Neural progenitor cell (in vitro differentiated cells): Measurements from ENCODE around the gene SART1. TPM values are rescaled to one million over a fixed set of nuclear protein-coding genes. Genes with fewer than 3 reads are reported as not detected.

Experiments
- DNase-seq: peaks from one replicate; pipeline ENCODE4 v3.0.0-alpha.2; 2016; ENCODE audit warnings: low spot score
- H2AFZ ChIP-seq: fragments of 200-600 bp; sonication (generic); replicated peaks from 2 replicates; pipeline ENCODE4 v1.6.1; 2016; ENCODE audit warnings: antibody characterized with exemption
- H3F3A ChIP-seq: fragments of 200-600 bp; sonication (generic); 2 replicates; pipeline ENCODE4 v1.6.1; 2016; ENCODE audit warnings: antibody characterized with exemption, low read depth
- H3K27ac ChIP-seq: fragments of 200-600 bp; sonication (generic); 2 replicates; pipeline ENCODE4 v1.5.1; 2016; ENCODE audit warnings: mild to moderate bottlenecking
- H3K27me3 ChIP-seq: fragments of 200-600 bp; sonication (generic); 2 replicates; pipeline ENCODE4 v1.6.1; 2016; ENCODE audit warnings: mild to moderate bottlenecking, moderate library complexity
- H3K36me3 ChIP-seq: fragments of 200-600 bp; sonication (generic); 2 replicates; pipeline ENCODE4 v1.5.1; 2016
- H3K4me1 ChIP-seq: fragments of 200-600 bp; sonication (generic); 2 replicates; pipeline ENCODE4 v1.6.1; 2016; ENCODE audit warnings: mixed run types
- H3K4me2 ChIP-seq: fragments of 200-600 bp; sonication (generic); 2 replicates; pipeline ENCODE4 v1.6.1; 2016
- H3K4me3 ChIP-seq: fragments of 200-600 bp; sonication (generic); 2 replicates; pipeline ENCODE4 v1.5.1; 2016
- H3K79me2 ChIP-seq: fragments of 200-600 bp; sonication (generic); 2 replicates; pipeline ENCODE4 v1.6.1; 2016; ENCODE audit warnings: low read depth
- H3K9ac ChIP-seq: fragments of 200-600 bp; sonication (generic); 2 replicates; pipeline ENCODE4 v1.6.1; 2016
- H3K9me3 ChIP-seq: fragments of 200-600 bp; sonication (generic); 2 replicates; pipeline ENCODE4 v1.5.1; 2016; ENCODE audit warnings: low read depth
- H4K20me1 ChIP-seq: fragments of 200-600 bp; sonication (generic); 2 replicates; pipeline ENCODE4 v1.6.1; 2016; ENCODE audit warnings: low read depth
- H3K27ac Mint-ChIP-seq: 3 replicates; pipeline ENCODE4 v1.8.0; 2021; ENCODE audit warnings: mixed read lengths
- H3K27me3 Mint-ChIP-seq: 2 replicates; pipeline ENCODE4 v1.8.0; 2022; ENCODE audit warnings: low read depth, mild to moderate bottlenecking, inconsistent platforms, moderate library complexity, mixed read lengths; ENCODE audit not compliant: insufficient read depth
- H3K36me3 Mint-ChIP-seq: 3 replicates; pipeline ENCODE4 v1.8.0; 2021; ENCODE audit warnings: mixed read lengths
- H3K4me1 Mint-ChIP-seq: 3 replicates; pipeline ENCODE4 v1.8.0; 2021; ENCODE audit warnings: mixed read lengths
- H3K4me3 Mint-ChIP-seq: 3 replicates; pipeline ENCODE4 v1.8.0; 2021; ENCODE audit warnings: mild to moderate bottlenecking, moderate library complexity, mixed read lengths
- H3K9me3 Mint-ChIP-seq: 3 replicates; pipeline ENCODE4 v1.8.0; 2020; ENCODE audit warnings: mixed read lengths
- EZH2 ChIP-seq: fragments of 200-600 bp; sonication (generic); IDR thresholded peaks from 2 replicates; pipeline ENCODE4 v1.6.1; 2017; ENCODE audit warnings: antibody characterized with exemption, mild to moderate bottlenecking, moderate library complexity
- EZH2phosphoT487 ChIP-seq: fragments of 200-600 bp; sonication (generic); IDR thresholded peaks from 2 replicates; pipeline ENCODE4 v1.6.1; 2017; ENCODE audit warnings: antibody characterized with exemption
- total RNA-seq: library from RNA; depleted of rRNA; stranded (reverse); fragments of >200 nt; gene quantifications from 2 replicates; pipeline ENCODE4 v1.2.3, GENCODE V29; 2015; ENCODE audit warnings: low replicate concordance
- TF ChIP-seq, protein P1 (sequence below): fragments of 200-600 bp; sonication (generic); IDR thresholded peaks from 2 replicates; pipeline ENCODE4 v1.5.1; 2017; ENCODE audit warnings: antibody characterized with exemption, mild to moderate bottlenecking

The SART1 gene
- total RNA-seq, 1 donor from 2014 or later = 8.6 TPM

DNA sequence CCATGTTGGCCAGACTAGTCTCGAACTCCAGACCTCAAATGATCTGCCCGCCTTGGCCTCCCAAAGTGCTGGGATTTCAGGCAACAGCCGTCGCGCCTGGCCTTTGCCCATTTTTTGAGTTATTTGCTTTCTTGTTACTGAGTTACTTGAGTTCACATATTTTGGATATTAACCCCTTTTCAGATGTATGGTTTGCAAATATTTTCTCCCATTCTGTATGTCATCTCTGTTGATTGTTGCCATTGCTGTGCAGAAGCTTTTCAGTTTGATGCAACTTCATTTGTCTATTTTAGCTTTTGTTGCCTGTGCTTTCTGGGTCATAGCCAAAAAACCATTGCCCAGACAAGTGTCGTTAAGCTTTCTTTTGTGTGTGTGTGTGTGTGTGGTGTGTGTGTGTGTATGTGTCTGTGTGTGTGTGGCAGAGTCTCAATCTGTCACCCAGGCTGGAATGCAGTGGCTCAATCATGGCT is 9.4 kb upstream of the SART1 start:
- no peaks in the 10 kb centered on the region for H3K79me2 ChIP-seq
- H3K27ac Mint-ChIP-seq = no peak overlapping the region
- no peak for TF ChIP-seq EZH2phosphoT487
- TF ChIP-seq EZH2 = no peak
- TF ChIP-seq, protein P1, sequence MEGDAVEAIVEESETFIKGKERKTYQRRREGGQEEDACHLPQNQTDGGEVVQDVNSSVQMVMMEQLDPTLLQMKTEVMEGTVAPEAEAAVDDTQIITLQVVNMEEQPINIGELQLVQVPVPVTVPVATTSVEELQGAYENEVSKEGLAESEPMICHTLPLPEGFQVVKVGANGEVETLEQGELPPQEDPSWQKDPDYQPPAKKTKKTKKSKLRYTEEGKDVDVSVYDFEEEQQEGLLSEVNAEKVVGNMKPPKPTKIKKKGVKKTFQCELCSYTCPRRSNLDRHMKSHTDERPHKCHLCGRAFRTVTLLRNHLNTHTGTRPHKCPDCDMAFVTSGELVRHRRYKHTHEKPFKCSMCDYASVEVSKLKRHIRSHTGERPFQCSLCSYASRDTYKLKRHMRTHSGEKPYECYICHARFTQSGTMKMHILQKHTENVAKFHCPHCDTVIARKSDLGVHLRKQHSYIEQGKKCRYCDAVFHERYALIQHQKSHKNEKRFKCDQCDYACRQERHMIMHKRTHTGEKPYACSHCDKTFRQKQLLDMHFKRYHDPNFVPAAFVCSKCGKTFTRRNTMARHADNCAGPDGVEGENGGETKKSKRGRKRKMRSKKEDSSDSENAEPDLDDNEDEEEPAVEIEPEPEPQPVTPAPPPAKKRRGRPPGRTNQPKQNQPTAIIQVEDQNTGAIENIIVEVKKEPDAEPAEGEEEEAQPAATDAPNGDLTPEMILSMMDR = no peak
- H3F3A ChIP-seq = no peaks in the 10 kb centered on the region
- H3K9ac ChIP-seq = no peak overlapping the region
- H3K27me3 Mint-ChIP-seq = peaks cover 11% of the 10 kb centered on the region
- no peaks in the 10 kb centered on the region for H3K9me3 Mint-ChIP-seq
- H2AFZ ChIP-seq = no peak overlapping the region
- H3K36me3 Mint-ChIP-seq = peaks cover 4% of the 10 kb centered on the region
- H3K4me3 Mint-ChIP-seq = no peak overlapping the region
- no peak overlapping the region for H3K4me3 ChIP-seq
- H3K27me3 ChIP-seq = no peaks in the 10 kb centered on the region
- H3K4me1 Mint-ChIP-seq = peaks cover 6% of the 10 kb centered on the region
- H3K4me2 ChIP-seq = no peak overlapping the region
- no peaks in the 10 kb centered on the region for H3K36me3 ChIP-seq
- no peaks in the 10 kb centered on the region for H4K20me1 ChIP-seq
- DNase-seq = no peak
- H3K9me3 ChIP-seq = no peaks in the 10 kb centered on the region
- no peaks in the 10 kb centered on the region for H3K4me1 ChIP-seq
- no peak overlapping the region for H3K27ac ChIP-seq

DNA sequence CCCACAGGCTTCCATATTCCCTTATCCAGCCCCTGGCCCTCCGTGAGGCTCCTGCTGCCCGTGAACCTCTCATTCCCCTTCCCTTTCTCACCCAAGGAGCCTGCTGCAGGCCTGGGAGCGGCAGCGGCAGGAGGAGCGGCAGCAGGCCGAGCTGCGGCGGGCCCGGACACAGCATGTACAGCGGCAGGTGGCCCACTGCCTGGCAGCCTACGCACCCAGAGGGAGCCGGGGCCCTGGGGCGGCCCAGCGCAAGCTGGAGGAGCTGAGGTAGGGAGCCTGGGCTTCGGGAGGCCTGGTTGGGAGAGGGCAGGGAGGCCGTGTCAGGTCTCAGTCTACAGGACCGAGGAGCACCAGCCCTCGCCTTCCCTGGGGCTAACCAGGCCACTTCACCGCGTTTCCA is 8.1 kb upstream of the SART1 start:
- Mint-ChIP-seq H3K27me3 (peaks cover 9% of the 10 kb centered on the region), H3K27ac (no peak overlapping the region), H3K4me1 (no peaks in the 10 kb centered on the region), H3K4me3 (no peak overlapping the region), H3K36me3 (peaks cover 4% of the 10 kb centered on the region), H3K9me3 (no peaks in the 10 kb centered on the region)
- DNase-seq = no peak
- Histone ChIP-seq H3K9me3 (no peaks in the 10 kb centered on the region), H3K4me1 (no peaks in the 10 kb centered on the region), H3K4me2 (no peak overlapping the region), H3K79me2 (no peaks in the 10 kb centered on the region), H4K20me1 (no peaks in the 10 kb centered on the region), H2AFZ (no peak overlapping the region), H3K27ac (no peak overlapping the region), H3F3A (no peaks in the 10 kb centered on the region), H3K4me3 (no peak overlapping the region), H3K9ac (peak overlapping the region; percentile 27), H3K27me3 (no peaks in the 10 kb centered on the region), H3K36me3 (no peaks in the 10 kb centered on the region)
- TF ChIP-seq EZH2phosphoT487 = no peak
- TF ChIP-seq, protein P1 = no peak
- no peak for TF ChIP-seq EZH2

DNA sequence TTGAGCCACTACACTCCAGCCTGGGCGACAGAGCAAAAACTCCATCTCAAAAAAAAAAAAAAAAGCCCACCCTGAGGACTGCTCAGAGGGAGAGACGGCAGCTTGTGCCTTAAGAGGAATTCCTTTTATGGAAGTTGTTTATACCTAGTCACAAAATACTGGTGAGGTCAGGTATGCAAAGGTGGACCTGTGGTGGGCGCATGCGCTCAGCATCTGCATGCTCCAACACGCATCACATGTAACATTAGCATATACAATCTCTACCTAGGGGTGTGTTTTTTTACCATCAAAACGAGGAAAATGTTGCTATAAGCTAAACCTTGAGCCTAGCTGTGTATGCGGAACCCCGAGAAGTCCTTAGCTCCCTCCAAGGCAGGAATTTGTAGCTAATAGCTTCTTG is 6.8 kb upstream of the SART1 start:
- no peaks in the 10 kb centered on the region for H3K36me3 ChIP-seq
- H3K27ac ChIP-seq = no peak overlapping the region
- no peak overlapping the region for H3K4me3 Mint-ChIP-seq
- H3K4me1 ChIP-seq = no peaks in the 10 kb centered on the region
- H3K9ac ChIP-seq = no peak overlapping the region
- no peaks in the 10 kb centered on the region for H3K27me3 ChIP-seq
- H3K36me3 Mint-ChIP-seq = peaks cover 4% of the 10 kb centered on the region
- H3K27me3 Mint-ChIP-seq = peaks cover 3% of the 10 kb centered on the region
- no peak overlapping the region for H3K4me2 ChIP-seq
- no peak overlapping the region for H2AFZ ChIP-seq
- TF ChIP-seq EZH2 = no peak
- TF ChIP-seq EZH2phosphoT487 = no peak
- TF ChIP-seq, protein P1 = no peak
- no peaks in the 10 kb centered on the region for H3K4me1 Mint-ChIP-seq
- H4K20me1 ChIP-seq = no peaks in the 10 kb centered on the region
- H3K79me2 ChIP-seq = no peaks in the 10 kb centered on the region
- H3K4me3 ChIP-seq = no peak overlapping the region
- DNase-seq = no peak
- no peaks in the 10 kb centered on the region for H3K9me3 Mint-ChIP-seq
- H3K27ac Mint-ChIP-seq = peak overlapping the region; percentile 42
- H3F3A ChIP-seq = no peaks in the 10 kb centered on the region
- H3K9me3 ChIP-seq = no peaks in the 10 kb centered on the region
